HG02571 (cell line): ENCODE results near the gene PPM1H.

ENCODE experiments used
- ATAC-seq: cut with Tn5 transposase; IDR thresholded peaks from one replicate; pipeline ENCODE4 v1.9.1; 2021; ENCODE audit warnings: mild to moderate bottlenecking, moderate library complexity; ENCODE audit not compliant: unreplicated experiment

Gene PPM1H

GRCh38 chr12:62801796-62802195, 133.2 kb downstream of the PPM1H start:
- no peak for ATAC-seq

- no peak for ATAC-seq
These were observed 134.1 kb downstream of the PPM1H start for GRCh38 chr12:62800707-62801400.

GRCh38 chr12:62799766-62800406, 135.1 kb downstream of the PPM1H start:
- peak; percentile 59 for ATAC-seq

GRCh38 chr12:62799126-62799736, 135.7 kb downstream of the PPM1H start:
- ATAC-seq: peak; percentile 81

GRCh38 chr12:62794218-62794583, 140.7 kb downstream of the PPM1H start:
- ATAC-seq: no peak

- ATAC-seq: no peak
These were observed 141.4 kb downstream of the PPM1H start for GRCh38 chr12:62793256-62794217.

- no peak for ATAC-seq
These were observed 142.6 kb downstream of the PPM1H start for GRCh38 chr12:62792236-62792870.

- ATAC-seq: no peak
These were observed 145.1 kb downstream of the PPM1H start for GRCh38 chr12:62789851-62790250.

GRCh38 chr12:62787611-62788010, 147.3 kb downstream of the PPM1H start:
- no peak for ATAC-seq

GRCh38 chr12:62787023-62787422, 147.9 kb downstream of the PPM1H start:
- ATAC-seq: no peak

GRCh38 chr12:62785941-62786559, 148.9 kb downstream of the PPM1H start:
- ATAC-seq: no peak

GRCh38 chr12:62784576-62784975, 150.4 kb downstream of the PPM1H start:
- no peak for ATAC-seq

GRCh38 chr12:62783881-62784280, 151.1 kb downstream of the PPM1H start:
- ATAC-seq: no peak

GRCh38 chr12:62781136-62781880, 153.6 kb downstream of the PPM1H start:
- no peak for ATAC-seq

- ATAC-seq: no peak
These were observed 155.5 kb downstream of the PPM1H start for GRCh38 chr12:62779488-62779887.

GRCh38 chr12:62778187-62778586, 156.8 kb downstream of the PPM1H start:
- ATAC-seq: no peak

GRCh38 chr12:62776997-62777396, 158.0 kb downstream of the PPM1H start:
- ATAC-seq: no peak

GRCh38 chr12:62776575-62776974, 158.4 kb downstream of the PPM1H start:
- no peak for ATAC-seq

- no peak for ATAC-seq
These were observed 160.2 kb downstream of the PPM1H start for GRCh38 chr12:62774794-62775193.
